IMR-90 (cell line): ENCODE measurements around the gene RAD51B. TPM values are rescaled to one million over a fixed set of nuclear protein-coding genes. Genes with fewer than 3 reads are reported as not detected.

Experiments
- ATAC-seq: fragments of 200-7000 bp; cut with Tn5 transposase; 2 replicates; pipeline ENCODE4 v1.9.1; 2020; ENCODE audit warnings: low read depth, mild to moderate bottlenecking, moderate library complexity
- BruUV-seq: library from RNA; stranded (reverse); fragments of 400-500 nt; replicated peaks from 2 replicates; lab custom pipeline; 2021; lab: Mats Ljungman, UMichigan
- CTCF ChIA-PET: fragments of 300-600 bp; formaldehyde crosslinking; extraction: SDS; loops from one replicate; lab custom pipeline; 2021; ENCODE audit warnings: antibody characterized with exemption; lab: Yijun Ruan, JAX
- POLR2A ChIA-PET: fragments of 300-600 bp; sonication (Branson Sonifier 250); formaldehyde crosslinking; loops from one replicate; lab custom pipeline; 2022; ENCODE audit warnings: antibody characterized with exemption; ENCODE audit not compliant: unreplicated experiment; lab: Charles Lee
- DNase-seq: peaks from one replicate; pipeline ENCODE4 v3.0.0; 2013
- H2AFZ ChIP-seq: replicated peaks from 2 replicates; pipeline ENCODE3; 2013; ENCODE audit warnings: low read length, mild to moderate bottlenecking; ENCODE audit not compliant: poor library complexity
- H2AK5ac ChIP-seq: 2 replicates; pipeline ENCODE4 v1.6.1; 2013; ENCODE audit warnings: low read depth, low read length, inconsistent platforms
- H2AK9ac ChIP-seq: replicated peaks from 2 replicates; pipeline ENCODE3; 2013; ENCODE audit warnings: mild to moderate bottlenecking, low read depth, low read length, moderate library complexity; ENCODE audit not compliant: poor library complexity
- H2BK120ac ChIP-seq: 2 replicates; pipeline ENCODE4 v1.6.1; 2013; ENCODE audit warnings: low read depth, low read length, inconsistent platforms
- H2BK15ac ChIP-seq: 3 replicates; pipeline ENCODE4 v1.6.1; 2013; ENCODE audit warnings: low read depth, low read length, inconsistent platforms
- H2BK20ac ChIP-seq: 2 replicates; pipeline ENCODE4 v1.6.1; 2013; ENCODE audit warnings: low read depth, mild to moderate bottlenecking, inconsistent platforms, low read length, moderate library complexity
- H2BK5ac ChIP-seq: 2 replicates; pipeline ENCODE4 v1.6.1; 2013; ENCODE audit warnings: mild to moderate bottlenecking, low read depth, low read length, inconsistent platforms; ENCODE audit not compliant: poor library complexity, severe bottlenecking
- H3K14ac ChIP-seq: replicated peaks from 2 replicates; pipeline ENCODE4 v1.6.1; 2013; ENCODE audit warnings: low read depth, low read length, inconsistent platforms
- H3K18ac ChIP-seq: 2 replicates; pipeline ENCODE4 v1.6.1; 2013; ENCODE audit warnings: low read depth, low read length, control low read depth
- H3K23ac ChIP-seq: 2 replicates; pipeline ENCODE4 v1.6.1; 2013; ENCODE audit warnings: low read depth, low read length, inconsistent platforms
- H3K27ac ChIP-seq: 2 replicates; pipeline ENCODE4 v1.5.1; 2013; ENCODE audit warnings: mild to moderate bottlenecking, control low read depth, low read length; ENCODE audit not compliant: insufficient read depth
- H3K27me3 ChIP-seq: 2 replicates; pipeline ENCODE4 v1.6.1; 2013; ENCODE audit warnings: low read length; ENCODE audit not compliant: control insufficient read depth, insufficient read depth
- H3K36me3 ChIP-seq: 2 replicates; pipeline ENCODE4 v1.6.1; 2013; ENCODE audit warnings: low read length, mixed read lengths; ENCODE audit not compliant: control insufficient read depth, insufficient read depth
- H3K4ac ChIP-seq: 2 replicates; pipeline ENCODE4 v1.6.1; 2013; ENCODE audit warnings: low read depth, low read length, inconsistent platforms
- H3K4me1 ChIP-seq: 2 replicates; pipeline ENCODE4 v1.6.1; 2013; ENCODE audit warnings: low read length, mixed read lengths; ENCODE audit not compliant: control insufficient read depth, insufficient read depth
- H3K4me2 ChIP-seq: 2 replicates; pipeline ENCODE4 v1.6.1; 2013; ENCODE audit warnings: low read depth, mild to moderate bottlenecking, control low read depth, low read length, moderate library complexity
- H3K4me3 ChIP-seq: 2 replicates; pipeline ENCODE4 v1.5.1; 2013; ENCODE audit warnings: low read depth, mild to moderate bottlenecking, control low read depth, low read length, moderate library complexity; ENCODE audit not compliant: insufficient read depth
- H3K56ac ChIP-seq: 2 replicates; pipeline ENCODE4 v1.6.1; 2013; ENCODE audit warnings: low read length, inconsistent platforms; ENCODE audit not compliant: insufficient read depth; ENCODE audit errors: extremely low read depth
- H3K79me1 ChIP-seq, 2 experiments: 2 replicates each; pipeline ENCODE4 v1.6.1; 2013; ENCODE audit warnings: low read length in 2 of 2, inconsistent platforms in 1 of 2, low read depth in 1 of 2
- H3K9ac ChIP-seq: 2 replicates; pipeline ENCODE4 v1.6.1; 2013; ENCODE audit warnings: low read depth, low read length, control low read depth
- H3K9me1 ChIP-seq: 2 replicates; pipeline ENCODE4 v1.6.1; 2013; ENCODE audit warnings: low read length, inconsistent platforms; ENCODE audit not compliant: insufficient read depth
- H3K9me3 ChIP-seq: 2 replicates; pipeline ENCODE4 v1.6.1; 2013; ENCODE audit warnings: low read length; ENCODE audit not compliant: control insufficient read depth, insufficient read depth
- H4K20me1 ChIP-seq: 2 replicates; pipeline ENCODE4 v1.6.1; 2013; ENCODE audit warnings: low read length, inconsistent platforms; ENCODE audit not compliant: insufficient read depth
- H4K5ac ChIP-seq: 2 replicates; pipeline ENCODE4 v1.6.1; 2013; ENCODE audit warnings: mild to moderate bottlenecking, low read depth, low read length, control low read depth
- H4K8ac ChIP-seq, 2 experiments: 2 replicates each; pipeline ENCODE4 v1.6.1; 2013; ENCODE audit warnings: low read depth in 2 of 2, low read length in 2 of 2, control low read depth in 1 of 2, inconsistent platforms in 1 of 2
- H4K91ac ChIP-seq: 2 replicates; pipeline ENCODE4 v1.6.1; 2013; ENCODE audit warnings: low read depth, low read length, inconsistent platforms; ENCODE audit not compliant: insufficient read depth
- CEBPB ChIP-seq: IDR thresholded peaks from 2 replicates; pipeline ENCODE4 v1.6.1; 2012; ENCODE audit warnings: low read depth, low read length, improper control_type of control experiment
- CHD1 ChIP-seq: IDR thresholded peaks from 2 replicates; pipeline ENCODE4 v1.6.1; 2012; ENCODE audit warnings: low read depth, low read length, improper control_type of control experiment
- MAZ ChIP-seq: IDR thresholded peaks from 2 replicates; pipeline ENCODE4 v1.6.1; 2012; ENCODE audit warnings: low read depth, mild to moderate bottlenecking, low read length, improper control_type of control experiment, moderate library complexity, borderline replicate concordance
- RAD21 ChIP-seq: IDR thresholded peaks from 2 replicates; pipeline ENCODE4 v1.6.1; 2012; ENCODE audit warnings: low read length, improper control_type of control experiment
- RCOR1 ChIP-seq: IDR thresholded peaks from 2 replicates; pipeline ENCODE4 v1.6.1; 2012; ENCODE audit warnings: mild to moderate bottlenecking, low read length, improper control_type of control experiment; ENCODE audit not compliant: insufficient replicate concordance
- RFX5 ChIP-seq: IDR thresholded peaks from 2 replicates; pipeline ENCODE4 v1.8.0; 2012; ENCODE audit warnings: low read depth, mild to moderate bottlenecking, low read length, moderate library complexity
- SMC3 ChIP-seq: fragments of 150-350 bp; IDR thresholded peaks from 2 replicates; pipeline ENCODE4 v1.6.1; 2016; ENCODE audit warnings: low read depth, mild to moderate bottlenecking, antibody characterized with exemption, low read length, moderate library complexity
- dilution Hi-C: fragments of 300-500 bp; cut with HindIII; formaldehyde crosslinking; loops from one replicate; pipeline ENCODE4 v1.14.3; 2018; ENCODE audit warnings: low sequenced_read_pairs; ENCODE audit not compliant: unreplicated experiment
- in situ Hi-C: fragments of 300-500 bp; cut with MboI; formaldehyde crosslinking; loops from 3 replicates; pipeline ENCODE4 v1.14.3; 2019; ENCODE audit warnings: low sequenced_read_pairs, inconsistent platforms, mixed read lengths
- intact Hi-C: fragments of 100-400 bp; cut with micrococcal nuclease; formaldehyde crosslinking; loops from 2 replicates; pipeline ENCODE4 v1.10.0; 2022
- polyA plus RNA-seq, 3 experiments: library from polyadenylated mRNA; depleted of rRNA; stranded (reverse); fragments of >200 nt; gene quantifications; 2 replicates each; pipeline ENCODE4 v1.2.3, GENCODE V29; 2012; ENCODE audit warnings: low replicate concordance in 1 of 3
- total RNA-seq: library from RNA; depleted of rRNA; stranded (reverse); fragments of >200 nt; gene quantifications from 2 replicates; pipeline ENCODE4 v1.2.3, GENCODE V29; 2012
- TF ChIP-seq, protein P1 (sequence below): fragments of 150-350 bp; IDR thresholded peaks from 2 replicates; pipeline ENCODE4 v1.6.1; 2017; ENCODE audit warnings: mild to moderate bottlenecking, antibody characterized with exemption, low read length, low read depth
- TF ChIP-seq, protein P2 (sequence below): conservative IDR thresholded peaks from 2 replicates; pipeline ENCODE4 v1.5.1; 2012; ENCODE audit warnings: mild to moderate bottlenecking, low read depth, low read length, improper control_type of control experiment

Gene RAD51B
- total and polyA plus RNA-seq, 2 of the 4 experiments (the other 2 are of a cell fraction), result 5.1 to 18.8 TPM

- H3K27ac ChIP-seq, result no peak overlapping the region
- no peaks in the 10 kb centered on the region for H4K20me1 ChIP-seq
- no TSS peak for BruUV-seq
- H2AFZ ChIP-seq, result no peak overlapping the region
- H2BK15ac ChIP-seq, result 0 out of 3 replicates have a peak overlapping the region, but pooled peaks have one; percentile 56
- no peak for TF ChIP-seq CHD1
- TF ChIP-seq MAZ, result no peak
- no peak for TF ChIP-seq CEBPB
- no peak for TF ChIP-seq RCOR1
- TF ChIP-seq, protein P1, sequence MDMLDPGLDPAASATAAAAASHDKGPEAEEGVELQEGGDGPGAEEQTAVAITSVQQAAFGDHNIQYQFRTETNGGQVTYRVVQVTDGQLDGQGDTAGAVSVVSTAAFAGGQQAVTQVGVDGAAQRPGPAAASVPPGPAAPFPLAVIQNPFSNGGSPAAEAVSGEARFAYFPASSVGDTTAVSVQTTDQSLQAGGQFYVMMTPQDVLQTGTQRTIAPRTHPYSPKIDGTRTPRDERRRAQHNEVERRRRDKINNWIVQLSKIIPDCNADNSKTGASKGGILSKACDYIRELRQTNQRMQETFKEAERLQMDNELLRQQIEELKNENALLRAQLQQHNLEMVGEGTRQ, result no peak
- TF ChIP-seq SMC3, result no peak
- TF ChIP-seq RAD21, result no peak
- no peak for TF ChIP-seq RFX5
- TF ChIP-seq, protein P2, sequence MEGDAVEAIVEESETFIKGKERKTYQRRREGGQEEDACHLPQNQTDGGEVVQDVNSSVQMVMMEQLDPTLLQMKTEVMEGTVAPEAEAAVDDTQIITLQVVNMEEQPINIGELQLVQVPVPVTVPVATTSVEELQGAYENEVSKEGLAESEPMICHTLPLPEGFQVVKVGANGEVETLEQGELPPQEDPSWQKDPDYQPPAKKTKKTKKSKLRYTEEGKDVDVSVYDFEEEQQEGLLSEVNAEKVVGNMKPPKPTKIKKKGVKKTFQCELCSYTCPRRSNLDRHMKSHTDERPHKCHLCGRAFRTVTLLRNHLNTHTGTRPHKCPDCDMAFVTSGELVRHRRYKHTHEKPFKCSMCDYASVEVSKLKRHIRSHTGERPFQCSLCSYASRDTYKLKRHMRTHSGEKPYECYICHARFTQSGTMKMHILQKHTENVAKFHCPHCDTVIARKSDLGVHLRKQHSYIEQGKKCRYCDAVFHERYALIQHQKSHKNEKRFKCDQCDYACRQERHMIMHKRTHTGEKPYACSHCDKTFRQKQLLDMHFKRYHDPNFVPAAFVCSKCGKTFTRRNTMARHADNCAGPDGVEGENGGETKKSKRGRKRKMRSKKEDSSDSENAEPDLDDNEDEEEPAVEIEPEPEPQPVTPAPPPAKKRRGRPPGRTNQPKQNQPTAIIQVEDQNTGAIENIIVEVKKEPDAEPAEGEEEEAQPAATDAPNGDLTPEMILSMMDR, result no peak
- no peak overlapping the region for H3K56ac ChIP-seq
- no peak overlapping the region for H3K4ac ChIP-seq
- no peaks in the 10 kb centered on the region for H3K9me3 ChIP-seq
- no peak overlapping the region for H3K18ac ChIP-seq
- H4K91ac ChIP-seq, result no peak overlapping the region
- H2AK5ac ChIP-seq, result 0 out of 2 replicates have a peak overlapping the region, but pooled peaks have one; percentile 23
- H3K4me2 ChIP-seq, result no peak overlapping the region
- H3K36me3 ChIP-seq, result no peaks in the 10 kb centered on the region
- in situ Hi-C loops (no loop called here), dilution Hi-C loops (no loop called here), intact Hi-C loops (no loop called here)
- no peak overlapping the region for H3K23ac ChIP-seq
- POLR2A ChIA-PET, result no interaction called here
- no peaks in the 10 kb centered on the region for H3K27me3 ChIP-seq
- ATAC-seq (no peak), DNase-seq (no peak)
- no peak overlapping the region for H3K14ac ChIP-seq
- H3K9me1 ChIP-seq, result 0 out of 2 replicates have a peak, but pooled peaks cover under 1% of the 10 kb centered on the region
- CTCF ChIA-PET, result no interaction called here
- no peaks in the 10 kb centered on the region for H3K79me1 ChIP-seq
- H4K5ac ChIP-seq, result no peak overlapping the region
- H4K8ac ChIP-seq, result no peak overlapping the region; a peak in 1 of 4 replicates
- no peak overlapping the region for H2BK20ac ChIP-seq
- 0 out of 2 replicates have a peak overlapping the region, but pooled peaks have one; percentile 5 for H2BK120ac ChIP-seq
- H3K9ac ChIP-seq, result no peak overlapping the region
- no peak overlapping the region for H3K4me3 ChIP-seq
- no peak overlapping the region for H2BK5ac ChIP-seq
- H3K4me1 ChIP-seq, result no peaks in the 10 kb centered on the region; the same call in 1 of the 2 replicates
- no peak overlapping the region for H2AK9ac ChIP-seq
Measured at GRCh38 chr14:68131907-68132306, 312.3 kb downstream of the RAD51B start.
